ENCODE data around the gene DNTT.

The DNTT gene

GRCh38 chr10:96345222-96345621 lies 41.0 kb downstream of the DNTT start:
- no peak for DNase-seq

- no peak for DNase-seq
These were observed 42.1 kb downstream of the DNTT start for GRCh38 chr10:96346295-96346694.

GRCh38 chr10:96352027-96352426 lies 47.8 kb downstream of the DNTT start:
- DNase-seq: no peak

- DNase-seq: no peak
These were observed 48.3 kb downstream of the DNTT start for GRCh38 chr10:96352582-96352981.

- DNase-seq: no peak
These were observed 52.9 kb downstream of the DNTT start for GRCh38 chr10:96357038-96357620.

- no peak for DNase-seq
These were observed 54.8 kb downstream of the DNTT start, which contains the start of gene OPALIN for GRCh38 chr10:96358851-96359540. OPALIN (minus strand) TSS chr10:96359002; CDS start chr10:96358896, 106 bp downstream.

GRCh38 chr10:96359616-96360015 lies 55.4 kb downstream of the DNTT start:
- DNase-seq: no peak

- DNase-seq: no peak
These were observed 56.1 kb downstream of the DNTT start for GRCh38 chr10:96360331-96360730.

GRCh38 chr10:96360766-96361165 lies 56.5 kb downstream of the DNTT start:
- no peak for DNase-seq

- no peak for DNase-seq
These were observed 61.3 kb downstream of the DNTT start for GRCh38 chr10:96365571-96365970.

- peak; percentile 19 for DNase-seq
These were observed 62.3 kb downstream of the DNTT start for GRCh38 chr10:96366508-96366907.

- DNase-seq: no peak
These were observed 63.2 kb downstream of the DNTT start for GRCh38 chr10:96367470-96367869.

GRCh38 chr10:96368971-96369370 lies 64.7 kb downstream of the DNTT start:
- DNase-seq: no peak

GRCh38 chr10:96369890-96370583 lies 65.8 kb downstream of the DNTT start:
- no peak for DNase-seq

GRCh38 chr10:96370584-96371157 lies 66.4 kb downstream of the DNTT start:
- DNase-seq: peak; percentile 47

- DNase-seq: no peak
These were observed 67.1 kb downstream of the DNTT start for GRCh38 chr10:96371356-96371755.

GRCh38 chr10:96374004-96374403 lies 69.8 kb downstream of the DNTT start:
- no peak for DNase-seq

- no peak for DNase-seq
These were observed 70.4 kb downstream of the DNTT start for GRCh38 chr10:96374639-96374984.

- DNase-seq: peak; percentile 84
These were observed 71.0 kb downstream of the DNTT start for GRCh38 chr10:96374985-96375830.

- no peak for DNase-seq
These were observed 72.2 kb downstream of the DNTT start for GRCh38 chr10:96376483-96376882.

- peak; percentile 41 for DNase-seq
These were observed 73.6 kb downstream of the DNTT start for GRCh38 chr10:96377816-96378294.

- no peak for DNase-seq
These were observed 74.5 kb downstream of the DNTT start for GRCh38 chr10:96378741-96379140.
